ENCODE measurements around the gene EXOC3L2.

GRCh38 chr19:45264781-45265317 lies 19.6 kb upstream of the EXOC3L2 start:
- TF ChIP-seq, protein P1, sequence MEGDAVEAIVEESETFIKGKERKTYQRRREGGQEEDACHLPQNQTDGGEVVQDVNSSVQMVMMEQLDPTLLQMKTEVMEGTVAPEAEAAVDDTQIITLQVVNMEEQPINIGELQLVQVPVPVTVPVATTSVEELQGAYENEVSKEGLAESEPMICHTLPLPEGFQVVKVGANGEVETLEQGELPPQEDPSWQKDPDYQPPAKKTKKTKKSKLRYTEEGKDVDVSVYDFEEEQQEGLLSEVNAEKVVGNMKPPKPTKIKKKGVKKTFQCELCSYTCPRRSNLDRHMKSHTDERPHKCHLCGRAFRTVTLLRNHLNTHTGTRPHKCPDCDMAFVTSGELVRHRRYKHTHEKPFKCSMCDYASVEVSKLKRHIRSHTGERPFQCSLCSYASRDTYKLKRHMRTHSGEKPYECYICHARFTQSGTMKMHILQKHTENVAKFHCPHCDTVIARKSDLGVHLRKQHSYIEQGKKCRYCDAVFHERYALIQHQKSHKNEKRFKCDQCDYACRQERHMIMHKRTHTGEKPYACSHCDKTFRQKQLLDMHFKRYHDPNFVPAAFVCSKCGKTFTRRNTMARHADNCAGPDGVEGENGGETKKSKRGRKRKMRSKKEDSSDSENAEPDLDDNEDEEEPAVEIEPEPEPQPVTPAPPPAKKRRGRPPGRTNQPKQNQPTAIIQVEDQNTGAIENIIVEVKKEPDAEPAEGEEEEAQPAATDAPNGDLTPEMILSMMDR (IDR thresholded peaks at IDR 0.05), result no peak
- no peak for TF ChIP-seq POLR2A (IDR thresholded peaks at IDR 0.05)
